ENCODE data around the gene LAPTM5.

DNA sequence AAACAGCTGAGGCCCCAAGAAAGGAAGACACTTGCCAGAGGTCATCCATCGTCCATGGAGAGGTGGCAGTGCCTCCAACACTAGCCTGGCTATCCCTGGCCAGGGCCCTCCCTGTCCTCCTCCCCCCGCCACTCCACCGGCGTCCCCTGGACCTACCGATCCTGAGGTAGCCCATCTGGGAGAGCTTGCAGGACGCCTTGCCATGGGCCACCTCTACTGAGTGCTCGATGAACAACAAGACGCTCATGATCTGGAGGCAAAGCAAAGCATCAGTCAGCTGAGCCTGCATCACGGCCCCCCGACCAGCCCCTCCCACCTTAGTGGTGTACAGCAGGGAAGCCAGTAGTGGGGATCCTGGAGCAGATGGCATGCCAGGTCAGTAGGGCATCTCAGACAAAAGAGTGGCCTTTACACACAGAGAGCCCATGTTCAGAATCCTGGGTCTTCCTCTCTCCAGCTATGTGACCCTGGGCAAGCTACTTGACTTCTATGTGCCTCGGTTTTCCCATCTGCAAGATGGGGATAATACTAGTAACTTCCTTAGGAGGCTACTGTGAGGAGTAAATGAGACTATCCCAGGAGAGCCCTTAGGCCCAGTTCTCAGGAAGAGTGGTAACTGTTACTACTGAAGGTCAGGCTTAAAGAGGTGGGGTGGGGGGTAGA lies 15.1 kb downstream of the LAPTM5 start:
- TF ChIP-seq POLR2AphosphoS5 (IDR thresholded peaks at IDR 0.05; ENCODE audit: low read depth, low read length): no peak
- TF ChIP-seq, protein P1, sequence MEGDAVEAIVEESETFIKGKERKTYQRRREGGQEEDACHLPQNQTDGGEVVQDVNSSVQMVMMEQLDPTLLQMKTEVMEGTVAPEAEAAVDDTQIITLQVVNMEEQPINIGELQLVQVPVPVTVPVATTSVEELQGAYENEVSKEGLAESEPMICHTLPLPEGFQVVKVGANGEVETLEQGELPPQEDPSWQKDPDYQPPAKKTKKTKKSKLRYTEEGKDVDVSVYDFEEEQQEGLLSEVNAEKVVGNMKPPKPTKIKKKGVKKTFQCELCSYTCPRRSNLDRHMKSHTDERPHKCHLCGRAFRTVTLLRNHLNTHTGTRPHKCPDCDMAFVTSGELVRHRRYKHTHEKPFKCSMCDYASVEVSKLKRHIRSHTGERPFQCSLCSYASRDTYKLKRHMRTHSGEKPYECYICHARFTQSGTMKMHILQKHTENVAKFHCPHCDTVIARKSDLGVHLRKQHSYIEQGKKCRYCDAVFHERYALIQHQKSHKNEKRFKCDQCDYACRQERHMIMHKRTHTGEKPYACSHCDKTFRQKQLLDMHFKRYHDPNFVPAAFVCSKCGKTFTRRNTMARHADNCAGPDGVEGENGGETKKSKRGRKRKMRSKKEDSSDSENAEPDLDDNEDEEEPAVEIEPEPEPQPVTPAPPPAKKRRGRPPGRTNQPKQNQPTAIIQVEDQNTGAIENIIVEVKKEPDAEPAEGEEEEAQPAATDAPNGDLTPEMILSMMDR (IDR thresholded peaks at IDR 0.05): no peak
- TF ChIP-seq, protein P2, sequence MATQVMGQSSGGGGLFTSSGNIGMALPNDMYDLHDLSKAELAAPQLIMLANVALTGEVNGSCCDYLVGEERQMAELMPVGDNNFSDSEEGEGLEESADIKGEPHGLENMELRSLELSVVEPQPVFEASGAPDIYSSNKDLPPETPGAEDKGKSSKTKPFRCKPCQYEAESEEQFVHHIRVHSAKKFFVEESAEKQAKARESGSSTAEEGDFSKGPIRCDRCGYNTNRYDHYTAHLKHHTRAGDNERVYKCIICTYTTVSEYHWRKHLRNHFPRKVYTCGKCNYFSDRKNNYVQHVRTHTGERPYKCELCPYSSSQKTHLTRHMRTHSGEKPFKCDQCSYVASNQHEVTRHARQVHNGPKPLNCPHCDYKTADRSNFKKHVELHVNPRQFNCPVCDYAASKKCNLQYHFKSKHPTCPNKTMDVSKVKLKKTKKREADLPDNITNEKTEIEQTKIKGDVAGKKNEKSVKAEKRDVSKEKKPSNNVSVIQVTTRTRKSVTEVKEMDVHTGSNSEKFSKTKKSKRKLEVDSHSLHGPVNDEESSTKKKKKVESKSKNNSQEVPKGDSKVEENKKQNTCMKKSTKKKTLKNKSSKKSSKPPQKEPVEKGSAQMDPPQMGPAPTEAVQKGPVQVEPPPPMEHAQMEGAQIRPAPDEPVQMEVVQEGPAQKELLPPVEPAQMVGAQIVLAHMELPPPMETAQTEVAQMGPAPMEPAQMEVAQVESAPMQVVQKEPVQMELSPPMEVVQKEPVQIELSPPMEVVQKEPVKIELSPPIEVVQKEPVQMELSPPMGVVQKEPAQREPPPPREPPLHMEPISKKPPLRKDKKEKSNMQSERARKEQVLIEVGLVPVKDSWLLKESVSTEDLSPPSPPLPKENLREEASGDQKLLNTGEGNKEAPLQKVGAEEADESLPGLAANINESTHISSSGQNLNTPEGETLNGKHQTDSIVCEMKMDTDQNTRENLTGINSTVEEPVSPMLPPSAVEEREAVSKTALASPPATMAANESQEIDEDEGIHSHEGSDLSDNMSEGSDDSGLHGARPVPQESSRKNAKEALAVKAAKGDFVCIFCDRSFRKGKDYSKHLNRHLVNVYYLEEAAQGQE (IDR thresholded peaks at IDR 0.05; ENCODE audit: insufficient read depth in 1 of 2, low read depth in 2 of 2, low read length in 1 of 2): no peak
- no peak for TF ChIP-seq SIN3A (IDR thresholded peaks at IDR 0.05; ENCODE audit: borderline replicate concordance, insufficient read depth, low read depth, low read length)
